ENCODE data around the gene CYSRT1. TPM values are rescaled to one million over a fixed set of nuclear protein-coding genes. Genes with fewer than 3 reads are reported as not detected.

The CYSRT1 gene
- total and polyA plus RNA-seq, 3 donors from 2014 or later: 3.0 to 5.6 (median 3.7) TPM

GRCh38 chr9:137252555-137253506, 27.9 kb downstream of the CYSRT1 start:
- intact Hi-C loops (cut with DNase I; ENCODE audit: low total_unique reads): no loop called here
- Histone ChIP-seq H3K4me3 (no peak overlapping the region), H3K27me3 (no peaks in the 10 kb centered on the region), H3K36me3 (ENCODE audit: low read depth, missing control alignments) (no peaks in the 10 kb centered on the region), H3K4me1 (peaks cover 56% of the 10 kb centered on the region), H3K9me3 (no peaks in the 10 kb centered on the region), H3K27ac (no peak overlapping the region)
- WGBS, 2 donors: 83 to 92% methylated on average over 25 to 35 of the region's 35 CpGs
- TF ChIP-seq POLR2A (IDR thresholded peaks at IDR 0.05): no peak
- TF ChIP-seq CTCF (IDR thresholded peaks at IDR 0.05): no peak
- no peak for DNase-seq

DNA sequence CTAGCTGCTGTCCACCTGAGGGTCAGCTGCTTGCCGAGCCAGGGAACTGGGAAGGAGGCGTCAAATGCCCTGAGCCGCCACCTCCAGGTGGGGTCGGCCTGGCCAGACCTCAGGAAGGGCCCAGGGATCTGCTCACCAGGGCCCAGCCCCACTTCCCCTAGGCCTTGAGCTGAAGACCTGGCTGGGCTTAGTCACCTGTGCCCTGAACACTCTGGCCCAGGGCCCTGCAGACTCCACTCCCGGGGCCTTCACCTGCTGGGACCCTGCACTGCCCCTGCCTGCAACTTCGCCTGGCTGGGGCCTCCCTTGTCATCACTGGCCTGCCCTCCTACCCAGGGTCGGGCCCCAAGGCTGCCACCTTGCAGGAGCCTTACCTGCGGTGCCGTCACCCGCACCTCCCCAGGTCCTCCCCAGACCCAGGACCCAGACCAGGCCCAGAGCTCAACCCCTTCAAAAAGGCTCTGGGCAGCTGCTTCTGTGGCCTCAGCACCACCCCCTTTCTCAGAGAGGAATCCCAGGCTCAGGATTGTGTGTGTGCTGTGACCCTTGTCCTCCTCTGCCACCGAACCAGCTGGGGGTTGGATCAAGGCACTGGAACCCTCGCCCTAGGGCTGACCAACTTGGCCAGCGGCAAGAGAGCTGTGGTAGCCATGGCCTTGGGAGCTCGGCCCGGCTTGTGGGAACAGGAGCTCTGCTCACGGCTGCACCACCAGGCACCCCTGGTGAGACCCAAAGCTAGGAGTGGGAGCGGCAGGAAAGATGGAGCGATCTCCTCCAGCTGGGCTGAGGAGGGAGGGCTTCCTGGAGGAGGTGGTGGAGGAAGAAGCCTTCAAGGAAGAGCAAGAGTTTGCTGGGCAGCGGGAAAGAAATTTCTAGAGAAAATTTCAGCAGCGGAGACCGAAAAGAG, 29.0 kb downstream of the CYSRT1 start:
- peak overlapping the region; percentile 69 to 88 for H3K27ac ChIP-seq
- no peaks in the 10 kb centered on the region for H3K27me3 ChIP-seq
- H3K9me3 ChIP-seq: no peaks in the 10 kb centered on the region
- TF ChIP-seq POLR2A (IDR thresholded peaks at IDR 0.05) (no peak), CTCF (IDR thresholded peaks at IDR 0.05) (no peak)
- WGBS, 2 donors: 24 to 41% methylated on average over 14 to 21 of the region's 21 CpGs
- no peaks in the 10 kb centered on the region for H3K36me3 ChIP-seq (ENCODE audit: low read depth, missing control alignments)
- H3K4me3 ChIP-seq: peak overlapping the region; percentile 97 to 98
- intact Hi-C loops (cut with DNase I; ENCODE audit: low total_unique reads): no loop called here
- peaks cover 54% of the 10 kb centered on the region for H3K4me1 ChIP-seq
- no peak for DNase-seq

- 1% methylated on average over 57 to 63 of the region's 105 CpGs for WGBS, 2 donors
- intact Hi-C loops (cut with DNase I; ENCODE audit: low total_unique reads): no loop called here
- Histone ChIP-seq H3K27me3 (no peaks in the 10 kb centered on the region), H3K27ac (peak within 1 kb of the TSS; percentile 69 to 88), H3K4me3 (peak within 1 kb of the TSS; percentile 97 to 98), H3K36me3 (ENCODE audit: low read depth, missing control alignments) (no peaks in the 10 kb centered on the region), H3K4me1 (peaks cover 45% of the 10 kb centered on the region), H3K9me3 (no peaks in the 10 kb centered on the region)
- peak; percentile 94 for DNase-seq
- no peak for TF ChIP-seq CTCF (IDR thresholded peaks at IDR 0.05)
- TF ChIP-seq POLR2A (IDR thresholded peaks at IDR 0.05): no peak
Measured at GRCh38 chr9:137254624-137255447, 29.9 kb downstream of the CYSRT1 start, which contains the start of gene NELFB. TSS of gene NELFB (plus strand) at chr9:137255327.

GRCh38 chr9:137255448-137256114, 30.6 kb downstream of the CYSRT1 start:
- no peak for TF ChIP-seq POLR2A (IDR thresholded peaks at IDR 0.05)
- TF ChIP-seq CTCF (IDR thresholded peaks at IDR 0.05): no peak
- H3K27ac ChIP-seq: peak overlapping the region; percentile 55 to 88
- peak; percentile 59 for DNase-seq
- peak overlapping the region; percentile 97 to 98 for H3K4me3 ChIP-seq
- 3 to 4% methylated on average over 18 to 34 of the region's 51 CpGs for WGBS, 2 donors
- intact Hi-C loops (cut with DNase I; ENCODE audit: low total_unique reads): no loop called here
- H3K9me3 ChIP-seq: no peaks in the 10 kb centered on the region
- no peaks in the 10 kb centered on the region for H3K36me3 ChIP-seq (ENCODE audit: low read depth, missing control alignments)
- H3K4me1 ChIP-seq: peaks cover 38% of the 10 kb centered on the region
- no peaks in the 10 kb centered on the region for H3K27me3 ChIP-seq

Data from testis (tissue), 3 donors.